Esophagus mucosa (tissue), 1 donor: ENCODE results near the gene BET1. TPM values are rescaled to one million over a fixed set of nuclear protein-coding genes. Genes with fewer than 3 reads are reported as not detected.

Experiments used
- ATAC-seq: fragments of 200-7000 bp; cut with Tn5 transposase; one replicate; pipeline ENCODE4 v1.9.1; 2020
- total RNA-seq: library from RNA; stranded (reverse); gene quantifications from one replicate; pipeline ENCODE4 v1.2.4, GENCODE V29; 2023
- donor health status: DM: yes; HTN: yes; CAD: no.

Gene BET1
- total RNA-seq, 1 donor from 2014 or later, result 12.2 TPM

- ATAC-seq, result no peak
Observed at GRCh38 chr7:93955304-93955703, 48.9 kb downstream of the BET1 start.

DNA sequence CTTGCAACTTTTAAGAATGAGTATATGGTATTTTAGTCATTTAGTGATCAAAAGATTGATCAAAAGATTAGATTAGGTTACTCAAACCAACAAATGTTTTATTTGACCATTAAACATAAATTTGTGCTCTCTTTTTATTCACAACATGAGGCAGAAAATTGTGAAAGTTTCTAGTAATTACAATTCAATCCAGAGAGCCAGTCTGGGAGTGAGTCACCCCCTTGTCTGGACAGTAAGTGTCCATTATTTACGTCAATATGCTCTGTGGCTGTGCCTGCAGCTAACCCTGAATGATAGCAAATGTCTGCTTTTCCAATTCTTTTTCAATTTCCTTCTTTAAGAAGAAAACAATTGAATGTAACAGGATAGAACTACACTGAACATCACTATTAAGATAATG lies 54.7 kb downstream of the BET1 start:
- no peak for ATAC-seq

DNA sequence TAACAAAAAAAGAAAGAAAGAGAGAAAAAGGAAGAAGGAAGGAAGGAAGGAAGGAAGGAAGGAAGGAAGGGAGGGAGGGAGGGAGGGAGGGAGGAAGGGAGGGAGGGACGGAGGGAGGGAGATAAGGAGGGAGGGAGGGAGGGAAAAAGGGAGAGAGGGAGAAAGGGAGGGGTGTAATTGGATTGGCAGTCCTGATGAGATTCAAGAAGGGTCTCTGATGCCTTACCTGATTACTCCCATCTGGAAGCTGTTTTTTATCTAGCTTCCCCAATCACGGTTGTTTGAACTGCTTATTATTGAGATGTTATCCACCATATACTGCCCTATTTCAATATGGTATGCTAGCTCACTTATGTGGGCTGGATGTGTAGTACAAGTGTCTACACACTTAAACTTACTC lies 55.3 kb downstream of the BET1 start:
- no peak for ATAC-seq

DNA sequence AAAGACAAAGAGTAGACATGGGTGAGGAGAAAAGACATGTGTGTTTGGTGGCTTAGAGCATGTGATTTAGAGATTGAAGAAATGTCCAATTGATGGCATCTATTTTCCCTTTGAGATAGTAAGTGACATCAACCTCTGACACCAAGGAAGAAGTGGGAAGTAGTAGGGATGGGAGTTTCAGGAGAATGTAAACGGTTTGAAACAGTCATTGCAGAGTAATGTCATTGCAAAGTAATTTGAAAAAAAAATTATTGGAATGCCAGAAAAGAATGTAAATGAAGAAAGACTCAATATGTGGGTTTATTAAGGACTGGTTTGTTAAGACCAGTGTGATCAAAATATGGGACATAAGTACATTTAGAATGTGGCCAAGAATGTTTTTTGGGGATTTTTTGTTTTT lies 56.0 kb downstream of the BET1 start:
- ATAC-seq, result no peak

- no peak for ATAC-seq
Observed at GRCh38 chr7:93945756-93946535, 58.2 kb downstream of the BET1 start.

GRCh38 chr7:93945083-93945482 lies 59.1 kb downstream of the BET1 start:
- no peak for ATAC-seq

- no peak for ATAC-seq
Observed at GRCh38 chr7:93944673-93945072, 59.5 kb downstream of the BET1 start.

- ATAC-seq, result no peak
Observed at GRCh38 chr7:93943816-93944540, 60.2 kb downstream of the BET1 start.

Other genes with a start within 250 kb of the BET1 start
- gene TFPI2, start 113.6 kb downstream of the BET1 start, total RNA-seq, result 0.24 TPM
- 0.08 TPM for gene GNGT1, start 97.8 kb downstream of the BET1 start, total RNA-seq
- 1.4 TPM for gene GNG11, start 82.6 kb downstream of the BET1 start, total RNA-seq